ENCODE data around the gene HOXA4.
A peak's percentile ranks its signal among the peaks of the same experiment; 100 is the strongest.

The HOXA4 gene

DNA sequence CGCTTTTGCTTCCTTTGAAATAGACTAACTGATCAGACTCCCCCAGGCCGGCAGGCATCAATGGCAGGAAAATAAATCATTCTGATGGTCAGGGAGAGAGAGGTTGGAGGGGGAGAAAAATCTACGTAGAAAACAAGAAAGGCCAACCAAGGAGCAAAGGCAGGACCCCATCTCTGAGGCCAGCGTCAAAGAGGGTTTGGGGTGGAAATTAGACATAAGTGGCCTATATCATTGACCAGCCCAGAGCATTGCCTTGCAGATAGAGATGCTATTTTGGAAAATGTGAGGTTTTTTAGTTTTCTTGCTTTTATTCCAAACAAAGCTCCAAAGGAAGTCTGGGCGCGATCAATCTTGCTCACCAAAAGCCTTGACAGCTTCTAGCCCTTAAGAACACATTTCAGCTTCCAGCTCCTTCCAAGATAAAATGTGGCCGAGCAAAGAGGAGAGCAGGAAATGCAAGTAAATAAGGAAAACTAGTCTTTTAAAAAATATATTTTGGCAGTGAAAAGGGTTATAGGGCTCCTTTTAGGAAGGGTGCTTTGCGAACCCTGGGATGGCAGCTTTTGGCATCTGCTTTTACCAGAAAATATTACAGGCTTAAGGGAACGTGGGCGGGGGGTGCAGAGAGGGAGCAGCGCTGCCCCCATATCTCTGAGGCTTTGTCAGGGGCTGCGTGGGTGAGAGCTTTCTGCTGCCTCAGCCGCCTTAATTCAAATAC lies 26.1 kb downstream of the HOXA4 start:
- no peak for DNase-seq (ENCODE audit: low read depth)

DNA sequence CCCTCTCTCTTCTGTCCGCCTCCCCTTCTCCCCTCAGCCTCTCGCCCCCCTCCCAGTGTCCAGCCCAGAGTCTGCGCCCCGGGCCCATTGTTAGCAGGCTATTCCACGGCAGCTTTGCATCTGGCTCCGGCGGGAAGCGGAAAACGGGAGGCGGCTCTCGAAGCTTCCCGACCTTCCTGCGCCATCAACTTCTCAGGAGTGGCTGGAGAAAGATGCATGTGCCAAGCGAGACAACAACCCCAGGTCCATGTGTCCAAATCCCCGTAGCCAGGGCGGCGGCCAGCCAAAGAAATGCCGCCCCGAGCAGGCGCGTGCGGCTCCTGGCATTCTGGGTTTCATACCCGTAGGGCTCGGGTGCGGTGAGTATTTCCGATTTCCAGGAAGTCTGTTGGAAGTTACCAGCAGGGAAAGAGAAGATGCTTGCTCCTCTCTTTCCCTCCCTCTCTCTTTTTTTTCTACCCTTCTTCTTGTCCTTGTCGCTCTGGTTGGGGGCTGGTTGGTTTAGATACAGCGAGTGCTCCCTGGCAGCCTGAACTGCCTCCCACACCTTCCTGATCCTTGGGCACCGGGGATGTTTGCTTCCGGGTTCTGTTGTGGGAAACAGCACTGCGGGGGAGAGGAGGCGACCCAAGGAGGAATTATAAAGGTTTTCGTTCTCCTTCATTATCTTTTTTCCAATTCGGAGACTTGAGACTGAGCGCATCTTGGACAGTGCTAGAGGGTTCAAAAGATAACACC lies 26.9 kb downstream of the HOXA4 start:
- no peak for DNase-seq (ENCODE audit: low read depth)

GRCh38 chr7:27102581-27103442 lies 27.7 kb downstream of the HOXA4 start, which contains the start of gene HOXA2:
Gene HOXA2, minus strand, starts transcription at chr7:27102683. Its CDS starts 183 bp downstream, at chr7:27102500.
- DNase-seq (ENCODE audit: low read depth) = no peak

DNA sequence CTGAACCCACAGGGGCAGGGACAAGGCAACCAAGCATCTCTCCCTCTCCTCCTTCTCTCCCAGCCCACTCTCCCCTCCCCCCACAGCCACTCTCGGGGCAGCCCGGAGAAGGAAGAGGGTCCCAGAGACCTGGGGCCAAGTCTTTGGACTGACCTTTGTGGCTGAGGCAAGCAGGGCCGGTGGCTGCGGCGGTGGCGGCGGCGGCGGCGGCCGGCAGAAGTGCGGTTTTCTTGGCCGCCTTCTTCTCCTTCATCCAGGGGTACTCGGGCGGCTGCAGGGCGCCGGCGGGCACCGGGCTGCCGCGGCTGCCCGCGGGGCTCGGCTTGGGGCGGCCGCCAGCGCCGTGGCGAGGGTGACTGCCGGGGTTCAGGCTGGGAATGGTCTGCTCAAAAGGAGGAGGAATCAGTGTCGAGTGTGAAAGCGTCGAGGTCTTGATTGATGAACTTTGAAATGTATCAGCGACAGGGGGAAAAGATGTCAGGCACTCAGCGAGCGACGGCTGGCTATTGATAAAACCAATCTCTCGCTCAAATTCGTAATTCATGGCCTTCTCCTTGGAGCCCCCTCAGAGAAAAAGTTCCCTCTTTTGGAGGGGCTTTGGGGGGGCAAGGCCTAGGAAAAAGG lies 28.5 kb downstream of the HOXA4 start:
- DNase-seq (ENCODE audit: low read depth) = no peak

- DNase-seq (ENCODE audit: low read depth) = no peak
Measured at GRCh38 chr7:27101171-27101956, 29.2 kb downstream of the HOXA4 start.

DNA sequence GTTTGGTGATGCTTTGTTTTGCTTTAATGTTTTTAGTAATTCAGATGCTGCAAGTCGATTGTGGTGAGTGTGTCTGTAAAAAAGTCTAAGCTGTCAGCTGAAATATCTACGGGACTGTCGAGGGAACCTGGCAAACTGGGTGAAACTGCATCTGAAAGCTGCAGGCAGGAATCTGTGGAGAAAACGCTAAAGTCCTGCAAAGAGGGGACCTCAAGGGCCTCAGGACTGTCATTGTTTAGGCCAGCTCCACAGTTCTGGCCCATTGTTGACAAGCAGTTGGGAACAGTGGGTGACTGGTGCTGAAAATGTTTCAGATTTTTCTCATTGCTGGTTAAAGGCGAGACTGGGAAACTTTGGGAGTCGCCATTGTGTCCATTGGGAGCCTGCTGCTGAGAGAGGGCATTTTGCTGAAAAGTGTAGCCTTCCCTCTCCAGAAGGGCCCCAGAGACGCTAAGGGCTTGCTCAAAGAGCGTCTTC lies 29.8 kb downstream of the HOXA4 start:
- DNase-seq (ENCODE audit: low read depth) = no peak

DNA sequence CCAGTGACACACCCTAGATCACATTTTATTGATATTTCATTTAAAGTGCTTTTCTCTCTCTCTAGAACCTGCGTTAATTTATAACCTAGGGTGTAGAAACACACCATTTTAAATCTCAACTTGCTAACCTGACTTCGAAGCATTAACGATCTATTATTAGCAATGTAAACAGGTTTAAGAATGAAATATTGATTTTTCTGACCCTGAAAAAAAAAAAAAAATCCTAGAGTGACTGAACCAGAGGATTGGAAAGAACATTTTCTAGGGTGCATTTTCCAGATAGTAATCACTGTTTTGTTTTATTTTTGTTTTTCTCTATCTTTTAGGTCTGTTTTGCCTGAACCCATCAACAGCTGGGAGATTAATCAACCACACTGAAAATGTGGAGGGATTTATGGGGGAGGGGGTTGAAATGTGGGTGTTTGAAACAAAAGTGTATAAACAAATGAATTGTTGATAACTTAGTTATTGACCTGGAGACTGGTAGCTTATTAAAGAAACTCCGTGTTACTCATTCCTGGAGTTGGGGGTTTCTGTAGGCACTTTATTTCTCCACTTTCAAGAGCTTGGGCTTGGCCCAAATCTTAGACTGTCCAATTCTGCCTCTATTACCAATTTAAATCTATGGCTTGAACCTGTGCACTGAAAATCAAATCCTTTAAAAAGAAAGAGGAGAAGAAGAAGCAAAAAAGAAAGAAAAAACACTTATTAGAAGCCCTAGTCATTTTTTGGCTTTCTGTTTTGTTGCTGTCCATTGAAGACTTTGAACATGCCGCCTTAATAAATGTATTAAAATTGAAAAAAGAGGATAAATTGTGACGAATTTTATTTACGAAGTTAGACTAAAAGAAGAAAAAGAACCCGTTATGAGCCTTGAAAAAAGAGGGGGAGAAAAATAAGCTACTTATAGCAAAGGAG lies 30.8 kb downstream of the HOXA4 start:
- DNase-seq (ENCODE audit: low read depth) = no peak

DNA sequence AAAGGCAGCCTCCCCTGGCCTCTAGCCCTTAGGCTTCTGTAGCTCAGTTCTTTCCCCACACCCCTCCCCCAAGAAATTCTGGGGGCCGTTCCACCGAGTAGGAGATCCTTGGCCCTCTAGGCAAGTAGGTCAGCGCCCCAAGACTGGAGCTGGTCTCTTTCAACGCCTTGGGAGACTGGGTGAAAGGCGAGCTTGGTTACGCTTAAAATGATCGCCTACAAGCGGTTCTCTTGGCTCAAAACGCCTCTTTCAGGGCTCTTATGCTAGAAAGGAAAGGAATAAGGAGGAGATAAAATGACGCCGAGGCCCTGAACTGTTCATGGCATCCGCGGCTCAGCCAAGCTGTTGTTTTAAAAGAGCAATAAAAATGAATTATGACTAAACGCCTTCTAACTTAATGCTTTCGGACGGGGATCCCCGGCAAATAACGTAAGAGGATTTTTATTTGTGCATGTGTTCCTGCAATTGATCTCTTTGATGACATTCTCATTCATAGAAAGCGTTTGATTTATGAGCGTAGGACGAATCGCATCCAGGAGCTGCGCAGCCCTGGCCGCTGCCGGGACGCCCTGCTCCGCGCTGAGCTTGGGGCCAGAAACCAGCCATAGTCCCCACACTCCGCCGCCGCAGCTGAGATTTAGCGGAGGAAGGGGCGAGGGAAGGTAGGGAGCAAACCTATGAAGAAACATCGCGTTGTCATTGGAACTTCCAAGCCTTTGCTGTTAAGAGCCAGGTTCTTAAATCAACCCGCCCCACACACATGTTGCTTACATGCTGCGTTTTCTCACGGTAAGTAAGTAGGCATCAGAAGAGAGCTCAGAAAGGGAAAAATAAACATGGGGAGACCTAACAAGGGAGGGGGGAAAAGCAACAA lies 31.7 kb downstream of the HOXA4 start:
- DNase-seq (ENCODE audit: low read depth) = no peak

GRCh38 chr7:27097686-27098577 lies 32.6 kb downstream of the HOXA4 start:
- DNase-seq (ENCODE audit: low read depth) = no peak

DNA sequence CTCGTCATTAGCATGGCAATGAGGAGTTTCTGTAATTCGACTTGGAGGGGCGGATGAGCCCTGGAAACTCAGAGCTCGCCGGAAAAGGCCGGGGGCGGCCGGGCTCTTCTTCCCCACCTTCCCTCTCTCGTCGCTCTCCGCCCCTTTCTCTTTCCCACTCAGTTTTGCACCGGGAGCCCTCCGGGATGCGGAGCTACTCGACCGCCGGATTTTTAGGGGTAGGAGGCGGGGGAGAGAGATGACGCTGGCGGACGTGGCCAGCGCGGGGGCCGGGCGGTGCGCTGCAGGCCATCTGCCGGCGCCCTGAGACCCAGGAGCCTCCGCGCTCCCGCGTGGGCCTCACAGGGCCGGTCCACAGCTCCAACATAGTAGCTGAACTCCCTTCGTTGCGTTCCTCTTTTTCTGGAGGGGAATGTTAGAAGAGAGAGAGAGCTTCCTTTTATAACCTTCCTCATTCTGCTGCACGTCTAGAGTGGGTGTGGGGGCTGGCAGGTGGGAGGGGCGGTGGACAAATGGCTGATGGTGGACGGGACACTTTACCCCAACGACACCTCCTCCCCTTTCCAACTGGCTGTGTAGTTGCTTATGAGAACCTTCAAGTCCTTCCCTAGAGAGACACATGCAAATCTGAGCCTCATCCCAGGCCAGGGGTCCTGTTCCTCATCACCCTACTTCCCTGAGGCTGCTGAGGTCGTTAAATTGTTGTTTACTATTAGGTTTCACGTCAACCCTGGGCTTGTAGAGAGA lies 33.6 kb downstream of the HOXA4 start:
- DNase-seq (ENCODE audit: low read depth) = no peak

GRCh38 chr7:27095897-27096767 lies 34.4 kb downstream of the HOXA4 start, which contains the start of gene HOXA1:
Gene HOXA1, minus strand, starts transcription at chr7:27096000. Its CDS starts 88 bp downstream, at chr7:27095912.
- peak; percentile 40 for DNase-seq (ENCODE audit: low read depth)

DNA sequence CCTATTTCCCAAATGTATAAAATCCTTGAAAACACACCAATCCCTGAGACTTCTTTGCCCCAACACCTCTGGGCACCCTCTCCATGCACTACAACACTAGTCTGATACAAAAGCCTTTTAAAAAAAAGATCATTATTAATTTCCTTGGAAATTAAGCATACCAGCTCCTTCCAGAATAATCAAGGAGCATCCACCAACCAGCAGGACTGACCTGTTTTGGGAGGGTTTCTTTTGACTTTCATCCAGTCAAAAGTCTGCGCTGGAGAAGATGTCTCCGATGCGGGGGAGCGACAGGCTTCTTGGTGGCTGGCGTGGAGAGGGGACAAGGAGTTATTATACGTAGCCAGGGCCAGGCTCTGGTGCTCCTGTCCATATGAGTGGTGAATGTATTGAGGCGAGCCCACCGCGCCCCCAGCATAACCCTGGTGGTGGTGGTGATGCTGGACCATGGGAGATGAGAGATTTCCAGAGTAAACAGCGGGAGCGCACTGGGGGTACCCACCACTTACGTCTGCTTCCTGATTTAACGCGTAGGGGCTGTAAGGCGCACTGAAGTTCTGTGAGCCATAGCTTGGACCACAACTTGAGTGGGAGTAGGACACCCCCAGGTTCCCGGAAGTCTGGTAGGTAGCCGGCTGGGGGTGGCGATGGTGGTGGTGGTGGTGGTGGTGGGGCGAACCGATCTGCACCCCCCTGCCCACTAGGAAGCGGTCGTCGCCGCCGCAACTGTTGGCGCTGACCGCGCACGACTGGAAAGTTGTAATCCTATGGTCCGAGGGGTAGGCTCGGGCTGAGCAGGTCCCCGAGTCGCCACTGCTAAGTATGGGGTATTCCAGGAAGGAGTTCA lies 35.3 kb downstream of the HOXA4 start:
- no peak for DNase-seq (ENCODE audit: low read depth)

- no peak for DNase-seq (ENCODE audit: low read depth)
Measured at GRCh38 chr7:27094304-27095049, 36.1 kb downstream of the HOXA4 start.

- DNase-seq (ENCODE audit: low read depth) = no peak
Measured at GRCh38 chr7:27093184-27093895, 37.2 kb downstream of the HOXA4 start.

All from stimulated activated CD8-positive, alpha-beta memory T cell treated with anti-CD3 and anti-CD28 coated beads, Interleukin-15, amount 100 ng/mL, for 24 hours (primary cell).